BJ (cell line): ENCODE measurements around the gene RIPOR1. TPM values are rescaled to one million over a fixed set of nuclear protein-coding genes. Genes with fewer than 3 reads are reported as not detected.

Experiments
- CTCF ChIA-PET: fragments of 350-600 bp; formaldehyde crosslinking; extraction: SDS; loops from one replicate; lab custom pipeline; 2021; ENCODE audit warnings: antibody characterized with exemption, inconsistent platforms; lab: Yijun Ruan, JAX
- POLR2A ChIA-PET: fragments of 300-600 bp; sonication (Branson Sonifier 250); formaldehyde crosslinking; extraction: SDS; loops from one replicate; lab custom pipeline; 2021; ENCODE audit warnings: antibody characterized with exemption; lab: Charles Lee
- DNase-seq: peaks from one replicate; pipeline ENCODE4 v3.0.0-alpha.2; 2011; ENCODE audit warnings: low read depth
- H3K27me3 ChIP-seq: 2 replicates; pipeline ENCODE4 v1.6.0; 2011; ENCODE audit warnings: low read length; ENCODE audit not compliant: control insufficient read depth, insufficient read depth
- H3K36me3 ChIP-seq: 2 replicates; pipeline ENCODE4 v1.5.1; 2011; ENCODE audit warnings: low read length; ENCODE audit not compliant: control insufficient read depth, insufficient read depth
- H3K4me3 ChIP-seq: 2 replicates; pipeline ENCODE4 v1.5.1; 2011; ENCODE audit warnings: low read depth, mild to moderate bottlenecking, control low read depth, low read length
- CTCF ChIP-seq: IDR thresholded peaks from 2 replicates; pipeline ENCODE4 v1.5.1; 2011; ENCODE audit warnings: low read depth, mild to moderate bottlenecking, control low read depth, inconsistent platforms, low read length, moderate library complexity; ENCODE audit not compliant: insufficient read depth
- polyA plus RNA-seq: library from polyadenylated mRNA; depleted of rRNA; stranded (reverse); fragments of >200 nt; gene quantifications from 2 replicates; pipeline ENCODE4 v1.2.3, GENCODE V29; 2011

RIPOR1 gene
- polyA plus RNA-seq, 1 experiment, result 12.7 TPM

GRCh38 chr16:67540756-67541155, 12.1 kb downstream of the RIPOR1 start:
- CTCF ChIA-PET, result interaction anchor here (1.7 to 3.2 kb wide), 3 partner anchors 19 to 127 kb away, joined by 5 to 16 read pairs (median 10); partner anchors contain the start of gene CARMIL2
- Histone ChIP-seq H3K4me3 (no peak overlapping the region), H3K36me3 (peaks cover 48% of the 10 kb centered on the region), H3K27me3 (no peaks in the 10 kb centered on the region)
- DNase-seq, result no peak
- no peak for TF ChIP-seq CTCF
- POLR2A ChIA-PET, result no interaction called here

GRCh38 chr16:67541391-67542263, 13.0 kb downstream of the RIPOR1 start:
- CTCF ChIA-PET, result interaction anchor here (0.8 to 3.2 kb wide), 4 partner anchors 20 to 126 kb away, joined by 3 to 16 read pairs (median 8); partner anchors contain the start of genes ATP6V0D1 and CARMIL2
- Histone ChIP-seq H3K27me3 (no peaks in the 10 kb centered on the region), H3K36me3 (peaks cover 51% of the 10 kb centered on the region), H3K4me3 (no peak overlapping the region)
- POLR2A ChIA-PET, result no interaction called here
- DNase-seq, result no peak
- no peak for TF ChIP-seq CTCF

GRCh38 chr16:67542464-67542863, 13.8 kb downstream of the RIPOR1 start:
- CTCF ChIA-PET, result no interaction called here
- no peak for DNase-seq
- POLR2A ChIA-PET, result no interaction called here

GRCh38 chr16:67543036-67543435, 14.4 kb downstream of the RIPOR1 start:
- H3K27me3 ChIP-seq, result no peaks in the 10 kb centered on the region
- ChIA-PET CTCF (interaction anchor here (1.3 to 5.8 kb wide), 4 partner anchors 14 to 101 kb away, joined by 5 to 90 read pairs (median 6); partner anchors contain the start of gene CARMIL2), POLR2A (no interaction called here)
- no peak for DNase-seq
- no peak overlapping the region for H3K4me3 ChIP-seq
- no peak for TF ChIP-seq CTCF
- H3K36me3 ChIP-seq, result peaks cover 60% of the 10 kb centered on the region

More at GRCh38 chr16:67542464-67542863, 13.8 kb downstream of the RIPOR1 start:
- Histone ChIP-seq H3K36me3 (peaks cover 57% of the 10 kb centered on the region), H3K4me3 (no peak overlapping the region), H3K27me3 (no peaks in the 10 kb centered on the region)
- TF ChIP-seq CTCF, result no peak

GRCh38 chr16:67543582-67543981, 15.0 kb downstream of the RIPOR1 start:
- Histone ChIP-seq H3K27me3 (no peaks in the 10 kb centered on the region), H3K36me3 (peaks cover 60% of the 10 kb centered on the region), H3K4me3 (no peak overlapping the region)
- ChIA-PET POLR2A (no interaction called here), CTCF (interaction anchor here (1.1 to 5.8 kb wide), 7 partner anchors 11 to 110 kb away, joined by 4 to 90 read pairs (median 6); partner anchors contain the start of genes CARMIL2 and CTCF)
- DNase-seq, result no peak
- TF ChIP-seq CTCF, result no peak
